GM23338 (cell line): Measurements from ENCODE around the gene ARID1B.

Experiments
- CREB1 ChIP-seq: fragments of 250-450 bp; sonication (Bioruptor Pico); IDR thresholded peaks from 2 replicates; pipeline ENCODE4 v1.5.0; 2020; ENCODE audit warnings: low read depth, mild to moderate bottlenecking, moderate library complexity
- CTCF ChIP-seq, 2 experiments: fragments of 200-600 bp in 1 of 2; sonication (generic) in 1 of 2; conservative IDR thresholded peaks; 2 replicates each; pipeline versions ENCODE4 v1.5.1 to v1.6.1; 2016 to 2017; ENCODE audit warnings: antibody characterized with exemption in 2 of 2, low read depth in 2 of 2, mild to moderate bottlenecking in 2 of 2, moderate library complexity in 1 of 2
- EZH2 ChIP-seq: fragments of 200-600 bp; sonication (generic); IDR thresholded peaks from one replicate; pipeline ENCODE4 v1.8.0; 2017; ENCODE audit warnings: antibody characterized with exemption, mild to moderate bottlenecking, low read depth; ENCODE audit not compliant: unreplicated experiment
- EZH2phosphoT487 ChIP-seq: fragments of 200-600 bp; sonication (generic); IDR thresholded peaks from one replicate; pipeline ENCODE4 v1.8.1; 2018; ENCODE audit warnings: antibody characterized with exemption; ENCODE audit not compliant: unreplicated experiment
- NANOG ChIP-seq: IDR thresholded peaks from 2 replicates; pipeline ENCODE4 v1.6.1; 2016; ENCODE audit warnings: antibody characterized with exemption, borderline replicate concordance
- POLR2AphosphoS5 ChIP-seq: IDR thresholded peaks from 2 replicates; pipeline ENCODE4 v1.6.1; 2016; ENCODE audit warnings: antibody characterized with exemption, low read depth
- REST ChIP-seq: IDR thresholded peaks from one replicate; pipeline ENCODE4 v1.6.1; 2018; ENCODE audit warnings: antibody characterized with exemption; ENCODE audit not compliant: unreplicated experiment

- TF ChIP-seq CTCF (conservative IDR thresholded peaks at IDR 0.05; ENCODE audit: low read depth in 2 of 2) (no peak), REST (no peak), POLR2AphosphoS5 (no peak), EZH2phosphoT487 (no peak), CREB1 (CRISPR knock-in tag) (no peak), EZH2 (no peak), NANOG (no peak)
Measured at GRCh38 chr6:157239671-157240058, 462.5 kb downstream of the ARID1B start.
